GM18519 (cell line): ENCODE measurements around the gene MAPK1.
"Not testable (repeated sequence)": the region's sequence is repeated elsewhere in the genome, so short reads cannot be mapped to it uniquely, and the experiment has no call there.

Experiments used
- ATAC-seq: cut with Tn5 transposase; IDR thresholded peaks from one replicate; pipeline ENCODE4 v1.9.1; 2021; ENCODE audit warnings: mild to moderate bottlenecking, moderate library complexity; ENCODE audit not compliant: unreplicated experiment, low FRiP score

MAPK1 gene

GRCh38 chr22:21793716-21794115, 73.7 kb downstream of the MAPK1 start:
- ATAC-seq, result not testable (repeated sequence)

- no peak for ATAC-seq
These were observed 75.5 kb downstream of the MAPK1 start for GRCh38 chr22:21791635-21792625.

GRCh38 chr22:21790849-21791610, 76.4 kb downstream of the MAPK1 start:
- ATAC-seq, result not testable (repeated sequence)

- ATAC-seq, result no peak
These were observed 77.1 kb downstream of the MAPK1 start for GRCh38 chr22:21790359-21790758.

- not testable (repeated sequence) for ATAC-seq
These were observed 79.9 kb downstream of the MAPK1 start for GRCh38 chr22:21787565-21787964.

- no peak for ATAC-seq
These were observed 87.2 kb downstream of the MAPK1 start for GRCh38 chr22:21780259-21780658.

- no peak for ATAC-seq
These were observed 88.0 kb downstream of the MAPK1 start for GRCh38 chr22:21779444-21779843.

- ATAC-seq, result no peak
These were observed 88.6 kb downstream of the MAPK1 start for GRCh38 chr22:21778705-21779363.

GRCh38 chr22:21771631-21771976, 95.8 kb downstream of the MAPK1 start:
- no peak for ATAC-seq

GRCh38 chr22:21768435-21768834, 99.0 kb downstream of the MAPK1 start:
- no peak for ATAC-seq

GRCh38 chr22:21766691-21767462, 100.6 kb downstream of the MAPK1 start:
- no peak for ATAC-seq

GRCh38 chr22:21765909-21766529, 101.4 kb downstream of the MAPK1 start:
- no peak for ATAC-seq

- no peak for ATAC-seq
These were observed 103.2 kb downstream of the MAPK1 start for GRCh38 chr22:21764038-21764804.

- ATAC-seq, result no peak
These were observed 104.5 kb downstream of the MAPK1 start for GRCh38 chr22:21762712-21763581.

GRCh38 chr22:21761994-21762680, 105.3 kb downstream of the MAPK1 start:
- no peak for ATAC-seq

- no peak for ATAC-seq
These were observed 106.4 kb downstream of the MAPK1 start for GRCh38 chr22:21761086-21761485.

GRCh38 chr22:21760640-21761039, 106.8 kb downstream of the MAPK1 start:
- ATAC-seq, result no peak
